CD4-positive, alpha-beta T cell (primary cell): ENCODE data around the gene TTC34. TPM values are rescaled to one million over a fixed set of nuclear protein-coding genes. Genes with fewer than 3 reads are reported as not detected.
A peak's percentile ranks its signal among the peaks of the same experiment; 100 is the strongest.

Experiments
- ATAC-seq: fragments of 200-7000 bp; cut with Tn5 transposase; one replicate; pipeline ENCODE4 v1.10.0; 2022; ENCODE audit warnings: mild to moderate bottlenecking; ENCODE audit not compliant: poor library complexity
- CTCF ChIA-PET: fragments of 350-600 bp; sonication (Branson Sonifier 250); formaldehyde crosslinking; loops from one replicate; lab custom pipeline; 2021; ENCODE audit warnings: antibody characterized with exemption, inconsistent platforms; lab: Charles Lee
- POLR2A ChIA-PET: fragments of 350-600 bp; sonication (Branson Sonifier 250); formaldehyde crosslinking; loops from one replicate; lab custom pipeline; 2021; ENCODE audit warnings: antibody characterized with exemption, inconsistent platforms; lab: Charles Lee
- DNase-seq, 14 experiments: peaks; one replicate each; pipeline ENCODE4 v3.0.0-alpha.2; 2013 to 2020; ENCODE audit warnings: mixed read lengths in 2 of 14
- H3K27ac ChIP-seq, 2 donors: one replicate each; pipeline versions ENCODE4 v1.5.1 to v1.7.0; 2013; ENCODE audit warnings: low read length in 2 of 2, low read depth in 1 of 2, mild to moderate bottlenecking in 1 of 2
- H3K27me3 ChIP-seq, 2 experiments: 1 replicate in 1 of 2; 2 replicates in 1 of 2; pipeline versions ENCODE4 v1.6.1 to v1.7.0; 2013; ENCODE audit warnings: low read length in 2 of 2, control low read depth in 1 of 2, mild to moderate bottlenecking in 1 of 2, moderate library complexity in 1 of 2; ENCODE audit not compliant: insufficient read depth in 2 of 2, control insufficient read depth in 1 of 2
- H3K36me3 ChIP-seq: one replicate; pipeline ENCODE4 v1.6.1; 2013; ENCODE audit warnings: low read length, control low read depth; ENCODE audit not compliant: insufficient read depth
- H3K4me1 ChIP-seq: one replicate; pipeline ENCODE4 v1.6.1; 2013; ENCODE audit warnings: low read length, control low read depth; ENCODE audit not compliant: insufficient read depth
- H3K4me3 ChIP-seq: one replicate; pipeline ENCODE4 v1.5.1; 2013; ENCODE audit warnings: mild to moderate bottlenecking, low read length, moderate library complexity
- H3K9me3 ChIP-seq, 2 experiments: 1 replicate in 1 of 2; 2 replicates in 1 of 2; pipeline versions ENCODE4 v1.6.1 to v1.7.0; 2013; ENCODE audit warnings: low read length in 2 of 2, mild to moderate bottlenecking in 2 of 2, control low read depth in 1 of 2, moderate library complexity in 1 of 2; ENCODE audit not compliant: control insufficient read depth in 1 of 2, insufficient read depth in 1 of 2
- H3K27ac Mint-ChIP-seq: one replicate; pipeline ENCODE4 v1.8.0; 2020; ENCODE audit warnings: mixed read lengths
- H3K27me3 Mint-ChIP-seq: one replicate; pipeline ENCODE4 v1.8.0; 2021; ENCODE audit warnings: mixed read lengths
- H3K36me3 Mint-ChIP-seq: one replicate; pipeline ENCODE4 v1.8.0; 2021; ENCODE audit warnings: low read depth, mixed read lengths
- H3K4me1 Mint-ChIP-seq: one replicate; pipeline ENCODE4 v1.8.0; 2021; ENCODE audit warnings: low read depth, mixed read lengths
- H3K4me3 Mint-ChIP-seq: one replicate; pipeline ENCODE4 v1.8.0; 2020; ENCODE audit warnings: mild to moderate bottlenecking, mixed read lengths
- H3K9me3 Mint-ChIP-seq: one replicate; pipeline ENCODE4 v1.8.0; 2020; ENCODE audit warnings: mixed read lengths
- CTCF ChIP-seq: fragments of 200-600 bp; IDR thresholded peaks from one replicate; pipeline ENCODE4 v1.8.0; 2022; ENCODE audit warnings: antibody characterized with exemption, mild to moderate bottlenecking
- intact Hi-C, 2 experiments: fragments of 100-400 bp; cut with DNase I in 1 of 2; cut with micrococcal nuclease in 1 of 2; formaldehyde crosslinking; loops; one replicate each; pipeline versions ENCODE4 v1.15.1 to v1.9.0; 2023 to 2025; cut with DNase I, micrococcal nuclease
- total RNA-seq, 174 experiments: library from RNA in 2 of 174; stranded (reverse) in 2 of 174; gene quantifications; one replicate each; pipeline ENCODE4 v1.2.3 and lab custom pipeline; 2021 to 2026

TTC34 gene
- total RNA-seq, 2 experiments from 2014 or later: 1.3 TPM

GRCh38 chr1:2789986-2790581 lies 11.4 kb downstream of the TTC34 start:
- no peaks in the 10 kb centered on the region for H3K36me3 Mint-ChIP-seq
- peaks cover 8% of the 10 kb centered on the region for H3K9me3 Mint-ChIP-seq
- ATAC-seq: no peak
- Histone ChIP-seq H3K27ac (no peak overlapping the region), H3K27me3 (peaks cover 38 to 45% of the 10 kb centered on the region in 2 experiments), H3K9me3 (peaks cover 27 to 28% of the 10 kb centered on the region in 2 experiments), H3K4me1 (peaks cover 19% of the 10 kb centered on the region), H3K36me3 (no peaks in the 10 kb centered on the region), H3K4me3 (no peak overlapping the region)
- DNase-seq: peak in 1 of 14 experiments; percentile 15
- CTCF ChIA-PET: no interaction called here
- H3K4me1 Mint-ChIP-seq: peaks cover 11% of the 10 kb centered on the region
- intact Hi-C loops: no loop called here
- no peak for TF ChIP-seq CTCF
- no peak overlapping the region for H3K4me3 Mint-ChIP-seq
- H3K27me3 Mint-ChIP-seq: peaks cover 58% of the 10 kb centered on the region
- POLR2A ChIA-PET: no interaction called here
- H3K27ac Mint-ChIP-seq: no peak overlapping the region

GRCh38 chr1:2789164-2789985 lies 12.1 kb downstream of the TTC34 start:
- intact Hi-C loops: no loop called here
- no peak for TF ChIP-seq CTCF
- H3K4me3 ChIP-seq: no peak overlapping the region
- no peak overlapping the region for H3K27ac Mint-ChIP-seq
- ATAC-seq: no peak
- ChIA-PET POLR2A (no interaction called here), CTCF (no interaction called here)
- peaks cover 58% of the 10 kb centered on the region for H3K27me3 Mint-ChIP-seq
- DNase-seq: peak in 1 of 14 experiments; percentile 9
- H3K27me3 ChIP-seq: peaks cover 38 to 45% of the 10 kb centered on the region in 2 experiments
- peaks cover 11% of the 10 kb centered on the region for H3K4me1 Mint-ChIP-seq
- H3K36me3 ChIP-seq: no peaks in the 10 kb centered on the region
- peaks cover 25% of the 10 kb centered on the region in 2 experiments for H3K9me3 ChIP-seq
- H3K4me1 ChIP-seq: peaks cover 19% of the 10 kb centered on the region
- H3K4me3 Mint-ChIP-seq: no peak overlapping the region
- no peak overlapping the region for H3K27ac ChIP-seq
- no peaks in the 10 kb centered on the region for H3K36me3 Mint-ChIP-seq
- H3K9me3 Mint-ChIP-seq: peaks cover 7% of the 10 kb centered on the region

GRCh38 chr1:2788506-2789163 lies 12.9 kb downstream of the TTC34 start:
- H3K4me3 Mint-ChIP-seq: no peak overlapping the region
- POLR2A ChIA-PET: no interaction called here
- peaks cover 41 to 42% of the 10 kb centered on the region in 2 experiments for H3K27me3 ChIP-seq
- H3K4me1 Mint-ChIP-seq: peaks cover 11% of the 10 kb centered on the region
- no peak for TF ChIP-seq CTCF
- H3K9me3 Mint-ChIP-seq: peaks cover 5% of the 10 kb centered on the region
- peaks cover 18 to 29% of the 10 kb centered on the region in 2 experiments for H3K9me3 ChIP-seq
- DNase-seq (peak in 2 of 14 experiments; percentile 8 to 16), ATAC-seq (no peak)
- no peak overlapping the region for H3K27ac ChIP-seq
- peaks cover 56% of the 10 kb centered on the region for H3K27me3 Mint-ChIP-seq
- CTCF ChIA-PET: no interaction called here
- intact Hi-C loops: no loop called here
- peaks cover 19% of the 10 kb centered on the region for H3K4me1 ChIP-seq
- H3K36me3 Mint-ChIP-seq: no peaks in the 10 kb centered on the region
- no peak overlapping the region for H3K27ac Mint-ChIP-seq
- H3K36me3 ChIP-seq: no peaks in the 10 kb centered on the region
- no peak overlapping the region for H3K4me3 ChIP-seq
